HG02852 (cell line): ENCODE results near the gene DYRK1A.

Experiments
- ATAC-seq: cut with Tn5 transposase; IDR thresholded peaks from one replicate; pipeline ENCODE4 v1.9.1; 2021; ENCODE audit warnings: mild to moderate bottlenecking, moderate library complexity; ENCODE audit not compliant: unreplicated experiment

Gene DYRK1A

GRCh38 chr21:37475186-37475868 is 108.8 kb downstream of the DYRK1A start:
- ATAC-seq = no peak

- no peak for ATAC-seq
Observed at GRCh38 chr21:37478794-37479193, 112.2 kb downstream of the DYRK1A start.

- ATAC-seq = no peak
Observed at GRCh38 chr21:37483776-37484175, 117.2 kb downstream of the DYRK1A start.

GRCh38 chr21:37484535-37485474 is 118.2 kb downstream of the DYRK1A start:
- no peak for ATAC-seq

GRCh38 chr21:37489553-37489952 is 123.0 kb downstream of the DYRK1A start:
- ATAC-seq = no peak

- no peak for ATAC-seq
Observed at GRCh38 chr21:37490084-37490483, 123.5 kb downstream of the DYRK1A start.

- no peak for ATAC-seq
Observed at GRCh38 chr21:37496972-37497371, 130.4 kb downstream of the DYRK1A start.

GRCh38 chr21:37498664-37499063 is 132.1 kb downstream of the DYRK1A start:
- ATAC-seq = no peak

- ATAC-seq = no peak
Observed at GRCh38 chr21:37502947-37503346, 136.4 kb downstream of the DYRK1A start.

- ATAC-seq = no peak
Observed at GRCh38 chr21:37503848-37504467, 137.4 kb downstream of the DYRK1A start.

- no peak for ATAC-seq
Observed at GRCh38 chr21:37505963-37506362, 139.4 kb downstream of the DYRK1A start.

GRCh38 chr21:37507716-37508115 is 141.1 kb downstream of the DYRK1A start:
- no peak for ATAC-seq

- ATAC-seq = no peak
Observed at GRCh38 chr21:37508341-37508740, 141.8 kb downstream of the DYRK1A start.

- no peak for ATAC-seq
Observed at GRCh38 chr21:37509802-37510393, 143.3 kb downstream of the DYRK1A start.

GRCh38 chr21:37511848-37512247 is 145.3 kb downstream of the DYRK1A start:
- ATAC-seq = no peak

GRCh38 chr21:37513383-37513782 is 146.8 kb downstream of the DYRK1A start:
- ATAC-seq = no peak

- ATAC-seq = no peak
Observed at GRCh38 chr21:37514038-37514667, 147.6 kb downstream of the DYRK1A start.

GRCh38 chr21:37516998-37517397 is 150.4 kb downstream of the DYRK1A start:
- ATAC-seq = no peak

- no peak for ATAC-seq
Observed at GRCh38 chr21:37520801-37521200, 154.2 kb downstream of the DYRK1A start.

- ATAC-seq = no peak
Observed at GRCh38 chr21:37521658-37522057, 155.1 kb downstream of the DYRK1A start.
